HL-60 (cell line): ENCODE results near the gene TRAP1.

Experiments
- CTCF ChIP-seq: IDR thresholded peaks from one replicate; pipeline ENCODE4 v1.5.1; 2011; ENCODE audit warnings: low read length, control low read depth, inconsistent platforms; ENCODE audit not compliant: insufficient read depth
- GABPA ChIP-seq: IDR thresholded peaks from 2 replicates; pipeline ENCODE4 v1.6.1; 2012; ENCODE audit warnings: low read depth
- POLR2AphosphoS5 ChIP-seq: IDR thresholded peaks from 2 replicates; pipeline ENCODE4 v1.6.1; 2012; ENCODE audit warnings: low read depth
- REST ChIP-seq: IDR thresholded peaks from 2 replicates; pipeline ENCODE4 v1.6.1; 2012; ENCODE audit warnings: low read depth; ENCODE audit not compliant: insufficient replicate concordance
- SPI1 ChIP-seq: IDR thresholded peaks from 2 replicates; pipeline ENCODE4 v1.6.1; 2012; ENCODE audit warnings: low read depth, mild to moderate bottlenecking, borderline replicate concordance

- TF ChIP-seq POLR2AphosphoS5, result no peak
- no peak for TF ChIP-seq GABPA
- TF ChIP-seq CTCF, result no peak
- no peak for TF ChIP-seq REST
- TF ChIP-seq SPI1, result no peak
Observed at GRCh38 chr16:3610698-3611145, 106.6 kb downstream of the TRAP1 start.
